K562 (cell line): ENCODE measurements around the gene PPHLN1. TPM values are rescaled to one million over a fixed set of nuclear protein-coding genes. Genes with fewer than 3 reads are reported as not detected.

ENCODE experiments used
- CBFB ChIP-seq: sonication (generic); formaldehyde crosslinking; IDR thresholded peaks from 2 replicates; pipeline ENCODE4 v1.4.0; 2020; ENCODE audit warnings: mild to moderate bottlenecking, missing genetic modification reagents
- CHCHD3 ChIP-seq: fragments of 250-450 bp; sonication (Bioruptor Pico); IDR thresholded peaks from 2 replicates; pipeline ENCODE4 v2.1.2; 2022; ENCODE audit warnings: mild to moderate bottlenecking
- FOXP1 ChIP-seq: sonication (generic); formaldehyde crosslinking; IDR thresholded peaks from 2 replicates; pipeline ENCODE4 v1.8.0; 2022; ENCODE audit warnings: mild to moderate bottlenecking, missing genetic modification reagents
- HDAC6 ChIP-seq: IDR thresholded peaks from 2 replicates; pipeline ENCODE4 v1.6.1; 2012; ENCODE audit warnings: low read depth, mild to moderate bottlenecking, control low read depth, inconsistent platforms, low read length, moderate library complexity
- KDM5B ChIP-seq: fragments of 200-600 bp; sonication (generic); IDR thresholded peaks from 2 replicates; pipeline ENCODE4 v1.6.1; 2012; ENCODE audit warnings: low read depth, mild to moderate bottlenecking, moderate library complexity, low read length, control low read depth, inconsistent platforms; ENCODE audit not compliant: insufficient replicate concordance
- MYBL2 ChIP-seq, 2 experiments: fragments of 450-650 bp in 1 of 2; sonication (generic) in 1 of 2; formaldehyde crosslinking in 1 of 2; IDR thresholded peaks; 2 replicates each; pipeline versions ENCODE4 v1.6.1 to v1.8.1; 2017 to 2022; ENCODE audit warnings: borderline replicate concordance in 1 of 2, inconsistent platforms in 1 of 2, low read depth in 1 of 2, mild to moderate bottlenecking in 1 of 2, missing genetic modification reagents in 1 of 2, moderate library complexity in 1 of 2
- NBN ChIP-seq: fragments of 450-650 bp; IDR thresholded peaks from 2 replicates; pipeline ENCODE4 v1.6.1; 2016; ENCODE audit warnings: low read depth, mild to moderate bottlenecking
- NFATC3 ChIP-seq: fragments of 450-650 bp; IDR thresholded peaks from 2 replicates; pipeline ENCODE4 v1.6.1; 2017; ENCODE audit warnings: mild to moderate bottlenecking
- SMC3 ChIP-seq: conservative IDR thresholded peaks from 2 replicates; pipeline ENCODE4 v1.6.1; 2011; ENCODE audit warnings: low read depth, low read length, improper control_type of control experiment; ENCODE audit not compliant: insufficient read depth
- U2AF1 ChIP-seq: fragments of 200-400 bp; formaldehyde crosslinking; optimal IDR thresholded peaks from 2 replicates; pipeline ENCODE3; 2017; ENCODE audit warnings: mild to moderate bottlenecking, low read depth, low read length, moderate library complexity
- ZNF12 ChIP-seq: sonication (generic); formaldehyde crosslinking; IDR thresholded peaks from 2 replicates; pipeline ENCODE4 v1.4.0; 2020; ENCODE audit warnings: mild to moderate bottlenecking, missing genetic modification reagents
- ZNF407 ChIP-seq: fragments of 450-650 bp; IDR thresholded peaks from 2 replicates; pipeline ENCODE4 v1.6.1; 2016; ENCODE audit warnings: low read depth
- ZNF586 ChIP-seq: fragments of 450-650 bp; formaldehyde crosslinking; conservative IDR thresholded peaks from 2 replicates; pipeline ENCODE4 v1.4.0; 2020; ENCODE audit warnings: mild to moderate bottlenecking, moderate library complexity
- ZNF77 ChIP-seq: fragments of 250-450 bp; sonication (Bioruptor Pico); IDR thresholded peaks from 2 replicates; pipeline ENCODE4 v1.5.0; 2020
- polyA plus RNA-seq, 8 experiments: library from polyadenylated mRNA; depleted of rRNA in 4 of 8; stranded (reverse) in 5 of 8; unstranded in 3 of 8; fragments of >200 nt; fragmentation: Nextera tagmentation in 2 of 8; fragmentation: Illumina TruSeq in 1 of 8; extraction: Ambion mirVana in 2 of 8; extraction: Trizol in 1 of 8; gene quantifications; 2 replicates each; pipeline versions ENCODE4 v1.2.1 to v1.2.3, GENCODE V29; 2011 to 2014; ENCODE audit warnings: inconsistent platforms in 1 of 8, missing spikeins in 1 of 8
- total RNA-seq, 7 experiments: library from RNA; depleted of rRNA in 6 of 7; stranded (reverse); fragments of >200 nt in 6 of 7; fragmentation: Illumina TruSeq in 2 of 7; extraction: Trizol in 2 of 7; gene quantifications; 2 replicates each; pipeline versions ENCODE4 v1.2.1 to v1.2.3, GENCODE V29; 2011 to 2021; ENCODE audit warnings: low replicate concordance in 1 of 7
- TF ChIP-seq, protein P1 (sequence below): fragments of 200-800 bp; sonication (Bioruptor generic); IDR thresholded peaks from 2 replicates; pipeline ENCODE4 v1.6.1; 2017; ENCODE audit warnings: missing genetic modification characterization, missing compliant biosample characterization

PPHLN1 gene
- total and polyA plus RNA-seq, 9 of the 15 experiments (the other 6 are each of a cell fraction or from before 2014, with no cell fraction given), result 66.3 to 112 (median 93.6) TPM

DNA sequence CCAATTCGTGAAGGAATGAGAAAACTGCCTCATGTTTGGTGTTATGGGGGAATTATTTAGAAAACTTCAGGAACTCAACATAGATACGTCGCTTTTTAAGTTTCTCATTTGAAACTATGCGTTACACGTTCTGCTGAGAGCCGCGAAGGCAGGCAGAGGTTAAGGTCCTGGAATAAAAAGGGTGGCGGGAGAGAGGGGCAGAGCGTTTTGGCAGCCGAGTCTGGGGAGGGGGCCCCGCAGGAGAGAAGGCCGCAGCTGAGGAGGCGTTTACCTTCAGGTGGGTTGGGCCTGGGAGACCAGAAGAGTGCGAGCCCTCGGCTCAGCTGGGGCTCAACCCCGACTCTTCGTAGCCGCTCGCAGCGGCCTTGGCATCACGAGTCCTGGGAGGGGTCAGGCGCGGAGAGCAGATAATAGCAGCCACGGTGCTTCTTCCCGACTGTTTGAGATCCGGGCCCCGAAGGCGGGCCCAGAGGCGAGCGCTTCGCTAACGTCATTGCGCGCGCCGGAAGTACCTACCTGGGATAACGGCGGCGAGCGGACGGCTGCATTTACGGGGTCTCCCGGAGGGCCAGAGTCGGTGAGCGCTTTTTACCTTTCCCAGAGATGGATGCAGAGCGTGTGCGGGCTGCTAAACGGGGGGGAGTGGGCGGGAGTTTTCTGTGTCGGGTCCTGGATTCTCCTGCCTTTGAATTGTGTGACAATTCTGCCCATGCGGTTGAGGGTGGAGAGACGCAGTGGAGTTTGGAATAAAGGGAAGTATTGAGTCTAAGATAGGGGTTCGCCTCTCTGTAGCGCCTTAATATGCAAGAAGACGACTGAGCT is at the start of gene PPHLN1, which contains the start of gene ZCRB1 (continued):
- TF ChIP-seq, protein P1, sequence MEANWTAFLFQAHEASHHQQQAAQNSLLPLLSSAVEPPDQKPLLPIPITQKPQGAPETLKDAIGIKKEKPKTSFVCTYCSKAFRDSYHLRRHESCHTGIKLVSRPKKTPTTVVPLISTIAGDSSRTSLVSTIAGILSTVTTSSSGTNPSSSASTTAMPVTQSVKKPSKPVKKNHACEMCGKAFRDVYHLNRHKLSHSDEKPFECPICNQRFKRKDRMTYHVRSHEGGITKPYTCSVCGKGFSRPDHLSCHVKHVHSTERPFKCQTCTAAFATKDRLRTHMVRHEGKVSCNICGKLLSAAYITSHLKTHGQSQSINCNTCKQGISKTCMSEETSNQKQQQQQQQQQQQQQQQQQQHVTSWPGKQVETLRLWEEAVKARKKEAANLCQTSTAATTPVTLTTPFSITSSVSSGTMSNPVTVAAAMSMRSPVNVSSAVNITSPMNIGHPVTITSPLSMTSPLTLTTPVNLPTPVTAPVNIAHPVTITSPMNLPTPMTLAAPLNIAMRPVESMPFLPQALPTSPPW, result no peak; the same call in 1 of the 2 replicates
- peak; percentile 64 for TF ChIP-seq MYBL2 (IDR thresholded peaks at IDR 0.05; ENCODE audit: low read depth)
- TF ChIP-seq MYBL2 (CRISPR knock-in tag; IDR thresholded peaks at IDR 0.05; ENCODE audit: borderline replicate concordance), result no peak
- peak; percentile 23; the same call in 1 of the 2 replicates for TF ChIP-seq ZNF407
- TF ChIP-seq ZNF12 (CRISPR knock-in tag), result 0 out of 2 replicates have a peak, but pooled peaks have one; percentile 38
- no peak for TF ChIP-seq ZNF77
- TF ChIP-seq U2AF1, result no peak
- TF ChIP-seq CHCHD3, result no peak
- TF ChIP-seq KDM5B, result peak; percentile 68
- TF ChIP-seq ZNF586 (CRISPR knock-in tag), result no peak
- TF ChIP-seq CBFB (CRISPR knock-in tag), result no peak
- no peak for TF ChIP-seq NFATC3
- TF ChIP-seq NBN, result peak; percentile 70
- TF ChIP-seq HDAC6, result no peak
- no peak for TF ChIP-seq SMC3
- no peak for TF ChIP-seq FOXP1 (CRISPR knock-in tag)
